K562 (cell line): ENCODE measurements around the gene TECPR2. TPM values are rescaled to one million over a fixed set of nuclear protein-coding genes. Genes with fewer than 3 reads are reported as not detected.

Experiments used
- ARID1B ChIP-seq: fragments of 450-650 bp; IDR thresholded peaks from 2 replicates; pipeline ENCODE4 v1.6.1; 2016; ENCODE audit warnings: antibody characterized with exemption, mild to moderate bottlenecking, inconsistent platforms
- FOS ChIP-seq: IDR thresholded peaks from 3 replicates; pipeline ENCODE4 v1.6.1; 2011; ENCODE audit not compliant: insufficient read length; ENCODE audit errors: extremely low read depth
- FOXA1 ChIP-seq: fragments of 450-650 bp; IDR thresholded peaks from 2 replicates; pipeline ENCODE4 v1.6.1; 2016; ENCODE audit warnings: mild to moderate bottlenecking, borderline replicate concordance
- GTF3C2 ChIP-seq: IDR thresholded peaks from 3 replicates; pipeline ENCODE4 v1.6.1; 2011; ENCODE audit warnings: borderline replicate concordance, mild to moderate bottlenecking, moderate library complexity; ENCODE audit not compliant: insufficient read length; ENCODE audit errors: extremely low read depth
- POLR2G ChIP-seq: fragments of 200-400 bp; formaldehyde crosslinking; IDR thresholded peaks from 2 replicates; pipeline ENCODE4 v1.6.1; 2017; ENCODE audit warnings: low read depth, mild to moderate bottlenecking, antibody characterized with exemption, low read length, moderate library complexity
- RNF2 ChIP-seq: sonication (generic); IDR thresholded peaks from 2 replicates; pipeline ENCODE4 v1.6.1; 2016
- SRF ChIP-seq, 2 experiments: fragments of 250-450, 450-650 bp in 1 of 2; sonication (Bioruptor Pico) in 1 of 2; sonication (generic) in 1 of 2; formaldehyde crosslinking; IDR thresholded peaks; 2 replicates each; pipeline versions ENCODE4 v1.5.0 to v1.5.1; 2020 to 2022; ENCODE audit warnings: mild to moderate bottlenecking in 1 of 2, missing genetic modification reagents in 1 of 2
- SRSF9 ChIP-seq: fragments of 200-400 bp; formaldehyde crosslinking; IDR thresholded peaks from 2 replicates; pipeline ENCODE4 v1.6.1; 2017; ENCODE audit warnings: low read depth, low read length, borderline replicate concordance
- ZKSCAN8 ChIP-seq: fragments of 200-800 bp; sonication (Bioruptor generic); IDR thresholded peaks from 2 replicates; pipeline ENCODE4 v1.6.1; 2016; ENCODE audit warnings: missing genetic modification characterization, missing compliant biosample characterization
- ZNF146 ChIP-seq: IDR thresholded peaks from one replicate; pipeline ENCODE4 v1.6.1; 2018; ENCODE audit warnings: missing compliant biosample characterization; ENCODE audit not compliant: unreplicated experiment
- ZNF561 ChIP-seq: fragments of 450-650 bp; formaldehyde crosslinking; conservative IDR thresholded peaks from 2 replicates; pipeline ENCODE4 v1.4.0; 2020; ENCODE audit warnings: mild to moderate bottlenecking, moderate library complexity
- ZNF780A ChIP-seq: fragments of 250-450 bp; sonication (Bioruptor Pico); IDR thresholded peaks from 2 replicates; pipeline ENCODE4 v1.5.0; 2021; ENCODE audit warnings: mild to moderate bottlenecking
- polyA plus RNA-seq, 8 experiments: library from polyadenylated mRNA; depleted of rRNA in 4 of 8; stranded (reverse) in 5 of 8; unstranded in 3 of 8; fragments of >200 nt; fragmentation: Nextera tagmentation in 2 of 8; fragmentation: Illumina TruSeq in 1 of 8; extraction: Ambion mirVana in 2 of 8; extraction: Trizol in 1 of 8; gene quantifications; 2 replicates each; pipeline versions ENCODE4 v1.2.1 to v1.2.3, GENCODE V29; 2011 to 2014; ENCODE audit warnings: inconsistent platforms in 1 of 8, missing spikeins in 1 of 8
- total RNA-seq, 7 experiments: library from RNA; depleted of rRNA in 6 of 7; stranded (reverse); fragments of >200 nt in 6 of 7; fragmentation: Illumina TruSeq in 2 of 7; extraction: Trizol in 2 of 7; gene quantifications; 2 replicates each; pipeline versions ENCODE4 v1.2.1 to v1.2.3, GENCODE V29; 2011 to 2021; ENCODE audit warnings: low replicate concordance in 1 of 7
- TF ChIP-seq, protein P1 (sequence below): fragments of 250-450 bp; sonication (Bioruptor Pico); IDR thresholded peaks from 2 replicates; pipeline ENCODE4 v1.5.0; 2021; ENCODE audit warnings: mild to moderate bottlenecking, moderate library complexity

Gene TECPR2
- total and polyA plus RNA-seq, 9 of the 15 experiments (the other 6 are each of a cell fraction or from before 2014, with no cell fraction given): 0.04 to 3.0 (median 0.83) TPM

DNA sequence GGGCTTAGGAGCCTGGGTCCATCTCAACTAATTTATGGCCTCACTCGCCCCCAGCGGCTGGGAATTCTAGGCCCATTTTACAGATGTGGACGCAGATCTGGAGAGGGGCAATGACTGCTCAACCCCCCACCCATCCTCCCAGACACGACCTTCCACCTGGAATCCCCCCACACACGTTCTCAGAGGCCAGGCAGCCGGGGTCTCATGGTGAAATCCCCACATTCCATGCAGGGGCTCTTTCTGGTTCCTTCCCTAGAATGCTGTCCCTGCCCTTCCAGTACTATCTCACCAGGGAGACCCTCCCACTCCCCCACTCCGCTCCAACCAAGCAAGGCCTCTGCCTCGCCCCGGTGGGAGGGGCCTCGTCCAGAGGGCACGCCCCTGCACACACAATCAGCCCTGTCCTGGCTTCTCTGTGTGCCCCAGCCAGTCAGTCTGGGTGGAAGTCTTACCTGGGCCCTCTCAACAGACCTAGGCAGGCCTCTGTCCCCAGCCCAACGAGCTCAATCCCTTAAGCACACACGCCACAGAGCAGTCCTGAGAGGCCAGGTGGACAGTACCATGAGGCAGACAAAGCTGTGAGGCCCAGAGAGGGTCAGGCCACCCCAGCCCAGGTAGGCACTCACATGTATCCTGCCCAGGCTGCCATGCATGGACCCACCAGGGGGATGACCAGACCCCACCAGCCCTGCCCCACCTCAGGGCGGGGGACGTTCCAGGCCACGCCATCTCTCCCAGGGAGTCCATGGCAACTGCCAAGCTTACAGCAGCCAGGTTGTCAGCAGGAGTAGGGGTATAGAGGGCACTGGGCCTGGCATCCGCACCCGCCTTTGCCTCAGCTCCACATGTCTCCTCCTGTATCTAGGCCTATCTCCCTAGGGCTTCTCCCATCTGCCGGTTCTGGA, 148.1 kb downstream of the TECPR2 start (continued):
- TF ChIP-seq GTF3C2 (no peak), FOS (no peak), FOXA1 (no peak), ARID1B (0 out of 2 replicates have a peak, but pooled peaks have one; percentile 6), ZKSCAN8 (CRISPR knock-in tag) (no peak), ZNF561 (CRISPR knock-in tag) (no peak), POLR2G (no peak), ZNF780A (CRISPR knock-in tag) (no peak), SRSF9 (no peak), RNF2 (no peak), SRF (CRISPR knock-in tag; IDR thresholded peaks at IDR 0.05) (no peak), ZNF146 (no peak)
- TF ChIP-seq, protein P1, sequence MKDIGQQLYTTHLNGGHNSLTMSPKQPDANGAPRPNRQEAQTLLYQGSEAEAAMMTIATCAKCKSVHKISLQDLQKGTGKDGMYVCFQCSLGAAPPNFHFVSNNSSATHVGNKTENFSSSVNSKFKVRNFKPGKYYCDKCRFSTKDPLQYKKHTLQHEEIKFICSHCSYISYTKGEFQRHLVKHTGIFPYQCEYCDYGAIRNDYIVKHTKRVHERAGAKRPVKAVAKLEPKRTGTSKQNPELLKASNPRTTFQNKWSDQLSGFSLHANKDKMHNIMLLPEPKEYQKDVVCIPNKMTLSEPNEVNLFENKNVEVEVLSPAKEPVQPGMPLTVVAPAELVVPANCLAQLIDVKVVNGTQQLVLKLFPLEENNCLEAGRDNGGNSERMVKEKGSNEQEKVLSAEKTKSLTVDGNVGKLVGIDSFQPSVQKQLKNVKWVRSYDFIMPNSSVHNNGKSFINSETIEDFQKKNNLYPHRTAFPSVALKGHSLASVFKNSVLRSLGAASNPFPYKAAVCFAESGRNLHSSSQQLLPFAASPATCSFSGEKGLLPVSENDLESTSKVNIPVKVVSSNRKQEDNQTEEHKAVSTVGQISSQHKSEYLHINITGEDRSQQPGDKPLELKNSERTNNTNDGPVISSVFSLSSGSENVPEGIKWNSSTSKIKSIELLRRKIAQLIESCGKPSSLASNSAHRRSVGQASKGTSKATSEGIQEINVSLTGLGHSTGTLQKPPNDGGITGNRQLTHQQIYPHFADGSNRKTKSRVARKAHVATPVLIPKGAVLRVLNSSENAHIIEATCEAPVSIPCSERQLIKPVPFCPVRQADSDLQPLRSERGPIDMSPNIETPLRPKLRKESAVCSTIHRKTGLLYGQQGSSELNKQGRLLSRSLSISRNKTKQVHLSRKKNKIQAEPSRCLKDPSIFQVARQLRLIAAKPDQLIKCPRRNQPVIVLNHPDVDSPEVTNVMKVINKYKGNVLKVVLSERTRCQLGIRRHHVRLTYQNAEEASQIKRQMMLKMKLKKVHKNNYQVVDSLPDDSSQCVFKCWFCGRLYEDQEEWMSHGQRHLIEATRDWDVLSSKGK: no peak
